SK-N-SH (cell line): Measurements from ENCODE around the gene NHERF2.

ENCODE experiments used
- MAX ChIP-seq: IDR thresholded peaks from 2 replicates; pipeline ENCODE4 v1.4.0; 2012; ENCODE audit warnings: low read depth
- NRF1 ChIP-seq: IDR thresholded peaks from 2 replicates; pipeline ENCODE4 v1.6.1; 2012; ENCODE audit warnings: low read depth, mild to moderate bottlenecking, low read length
- POLR2AphosphoS5 ChIP-seq: IDR thresholded peaks from 2 replicates; pipeline ENCODE4 v1.6.1; 2012; ENCODE audit warnings: low read depth, low read length
- RCOR1 ChIP-seq: fragments of 150-350 bp; IDR thresholded peaks from 2 replicates; pipeline ENCODE4 v1.6.1; 2017; ENCODE audit warnings: antibody characterized with exemption, low read length
- SMC3 ChIP-seq: IDR thresholded peaks from 2 replicates; pipeline ENCODE4 v1.6.1; 2012; ENCODE audit warnings: low read depth, low read length, improper control_type of control experiment
- ZBTB33 ChIP-seq: IDR thresholded peaks from 2 replicates; pipeline ENCODE4 v1.4.0; 2012; ENCODE audit warnings: low read depth, borderline replicate concordance
- TF ChIP-seq, protein P1 (sequence below): fragments of 200-600 bp; sonication (generic); IDR thresholded peaks from 2 replicates; pipeline ENCODE4 v1.6.1; 2017; ENCODE audit warnings: antibody characterized with exemption, mild to moderate bottlenecking, moderate library complexity
- TF ChIP-seq, protein P2 (sequence below): IDR thresholded peaks from 2 replicates; pipeline ENCODE4 v1.4.0; 2012; ENCODE audit warnings: low read depth, borderline replicate concordance
- TF ChIP-seq, protein P3 (sequence below): IDR thresholded peaks from 2 replicates; pipeline ENCODE4; 2012

DNA sequence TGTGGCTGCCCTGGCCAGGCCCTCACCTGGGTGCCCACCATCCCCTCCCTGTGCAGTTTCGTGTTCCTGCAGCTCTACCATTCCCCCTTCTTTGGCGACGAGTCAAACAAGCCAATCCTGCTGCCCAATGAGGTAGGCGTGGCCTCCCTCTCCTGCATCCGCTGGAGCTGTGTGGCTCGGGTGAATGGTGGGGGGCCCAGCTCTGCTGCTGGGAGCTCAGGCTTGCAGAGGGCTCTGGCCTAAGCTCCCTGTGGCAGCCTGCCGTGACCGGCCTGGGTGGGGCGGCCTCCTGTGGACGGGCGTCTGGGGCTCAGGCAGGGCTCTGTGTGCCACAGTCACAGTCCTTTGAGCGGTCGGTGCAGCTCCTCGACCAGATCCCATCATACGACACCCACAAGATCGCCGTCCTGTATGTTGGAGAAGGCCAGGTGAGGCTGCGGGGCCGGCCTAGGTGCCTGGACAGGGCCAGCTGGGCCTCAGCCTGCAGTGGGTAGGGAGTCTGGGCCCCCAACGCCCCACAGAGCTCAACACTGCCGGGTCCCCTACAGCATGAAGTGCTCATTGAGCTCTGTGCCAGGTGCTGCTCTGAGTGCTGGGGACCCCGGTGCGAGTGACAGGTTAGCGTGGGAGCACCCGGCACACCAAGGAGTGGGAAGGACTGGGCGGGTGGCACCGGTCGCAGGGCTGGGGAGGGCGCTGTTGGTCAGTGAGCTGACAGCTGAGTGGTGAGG lies 58.4 kb downstream of the NHERF2 start:
- TF ChIP-seq NRF1 (no peak), ZBTB33 (no peak), SMC3 (no peak), POLR2AphosphoS5 (no peak), MAX (no peak), RCOR1 (no peak)
- TF ChIP-seq, protein P1, sequence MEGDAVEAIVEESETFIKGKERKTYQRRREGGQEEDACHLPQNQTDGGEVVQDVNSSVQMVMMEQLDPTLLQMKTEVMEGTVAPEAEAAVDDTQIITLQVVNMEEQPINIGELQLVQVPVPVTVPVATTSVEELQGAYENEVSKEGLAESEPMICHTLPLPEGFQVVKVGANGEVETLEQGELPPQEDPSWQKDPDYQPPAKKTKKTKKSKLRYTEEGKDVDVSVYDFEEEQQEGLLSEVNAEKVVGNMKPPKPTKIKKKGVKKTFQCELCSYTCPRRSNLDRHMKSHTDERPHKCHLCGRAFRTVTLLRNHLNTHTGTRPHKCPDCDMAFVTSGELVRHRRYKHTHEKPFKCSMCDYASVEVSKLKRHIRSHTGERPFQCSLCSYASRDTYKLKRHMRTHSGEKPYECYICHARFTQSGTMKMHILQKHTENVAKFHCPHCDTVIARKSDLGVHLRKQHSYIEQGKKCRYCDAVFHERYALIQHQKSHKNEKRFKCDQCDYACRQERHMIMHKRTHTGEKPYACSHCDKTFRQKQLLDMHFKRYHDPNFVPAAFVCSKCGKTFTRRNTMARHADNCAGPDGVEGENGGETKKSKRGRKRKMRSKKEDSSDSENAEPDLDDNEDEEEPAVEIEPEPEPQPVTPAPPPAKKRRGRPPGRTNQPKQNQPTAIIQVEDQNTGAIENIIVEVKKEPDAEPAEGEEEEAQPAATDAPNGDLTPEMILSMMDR = no peak
- TF ChIP-seq, protein P2, sequence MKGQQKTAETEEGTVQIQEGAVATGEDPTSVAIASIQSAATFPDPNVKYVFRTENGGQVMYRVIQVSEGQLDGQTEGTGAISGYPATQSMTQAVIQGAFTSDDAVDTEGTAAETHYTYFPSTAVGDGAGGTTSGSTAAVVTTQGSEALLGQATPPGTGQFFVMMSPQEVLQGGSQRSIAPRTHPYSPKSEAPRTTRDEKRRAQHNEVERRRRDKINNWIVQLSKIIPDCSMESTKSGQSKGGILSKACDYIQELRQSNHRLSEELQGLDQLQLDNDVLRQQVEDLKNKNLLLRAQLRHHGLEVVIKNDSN = no peak
- TF ChIP-seq, protein P3, sequence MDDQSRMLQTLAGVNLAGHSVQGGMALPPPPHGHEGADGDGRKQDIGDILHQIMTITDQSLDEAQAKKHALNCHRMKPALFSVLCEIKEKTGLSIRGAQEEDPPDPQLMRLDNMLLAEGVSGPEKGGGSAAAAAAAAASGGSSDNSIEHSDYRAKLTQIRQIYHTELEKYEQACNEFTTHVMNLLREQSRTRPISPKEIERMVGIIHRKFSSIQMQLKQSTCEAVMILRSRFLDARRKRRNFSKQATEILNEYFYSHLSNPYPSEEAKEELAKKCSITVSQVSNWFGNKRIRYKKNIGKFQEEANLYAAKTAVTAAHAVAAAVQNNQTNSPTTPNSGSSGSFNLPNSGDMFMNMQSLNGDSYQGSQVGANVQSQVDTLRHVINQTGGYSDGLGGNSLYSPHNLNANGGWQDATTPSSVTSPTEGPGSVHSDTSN = no peak
